Measurements from ENCODE around the gene HOXB7. TPM values are rescaled to one million over a fixed set of nuclear protein-coding genes. Genes with fewer than 3 reads are reported as not detected.

HOXB7 gene
- total RNA-seq, 1 experiment from 2014 or later = 9.1 TPM

DNA sequence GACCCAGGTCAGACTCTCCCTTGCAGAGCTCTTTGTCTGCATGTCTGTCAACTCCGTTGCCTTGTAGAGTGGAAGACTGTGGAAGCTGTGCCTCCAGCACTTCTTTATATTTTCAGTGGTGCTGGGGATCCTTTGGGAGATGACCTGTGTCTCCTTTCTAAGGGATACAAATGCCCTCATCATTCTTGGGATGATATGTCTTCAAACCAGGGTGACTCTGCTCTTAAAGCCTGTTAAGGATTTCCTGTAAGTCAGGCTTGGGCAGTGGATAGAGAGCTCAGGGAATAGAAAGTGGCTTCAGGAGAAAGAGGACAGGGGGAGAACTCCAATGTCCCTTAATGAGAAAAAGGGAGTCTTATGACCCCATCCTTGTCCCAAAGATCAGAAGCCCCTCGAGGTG is 22.3 kb downstream of the HOXB7 start:
- in situ Hi-C loops (cut with HindIII; ENCODE audit: low sequenced_read_pairs) = no loop called here
- no peak for DNase-seq (ENCODE audit: low spot score)

DNA sequence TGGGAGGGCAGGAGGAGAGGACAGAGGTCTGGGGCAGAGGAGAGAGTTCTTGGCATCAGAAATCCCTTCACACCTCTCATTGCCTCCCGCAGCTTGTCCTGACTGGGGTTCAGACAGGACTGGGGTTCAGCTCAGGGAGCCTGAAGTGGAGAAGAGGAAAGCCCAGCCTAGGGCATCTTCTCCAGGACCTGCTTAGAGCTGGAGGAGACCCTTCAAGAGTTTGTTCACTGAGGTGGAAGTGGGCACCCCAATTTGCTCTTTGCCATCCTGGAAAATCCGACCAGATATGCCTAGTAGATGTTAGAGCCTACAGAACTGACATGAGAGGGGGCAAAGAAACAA is 22.8 kb downstream of the HOXB7 start:
- in situ Hi-C loops (cut with HindIII; ENCODE audit: low sequenced_read_pairs) = no loop called here
- DNase-seq (ENCODE audit: low spot score) = no peak

DNA sequence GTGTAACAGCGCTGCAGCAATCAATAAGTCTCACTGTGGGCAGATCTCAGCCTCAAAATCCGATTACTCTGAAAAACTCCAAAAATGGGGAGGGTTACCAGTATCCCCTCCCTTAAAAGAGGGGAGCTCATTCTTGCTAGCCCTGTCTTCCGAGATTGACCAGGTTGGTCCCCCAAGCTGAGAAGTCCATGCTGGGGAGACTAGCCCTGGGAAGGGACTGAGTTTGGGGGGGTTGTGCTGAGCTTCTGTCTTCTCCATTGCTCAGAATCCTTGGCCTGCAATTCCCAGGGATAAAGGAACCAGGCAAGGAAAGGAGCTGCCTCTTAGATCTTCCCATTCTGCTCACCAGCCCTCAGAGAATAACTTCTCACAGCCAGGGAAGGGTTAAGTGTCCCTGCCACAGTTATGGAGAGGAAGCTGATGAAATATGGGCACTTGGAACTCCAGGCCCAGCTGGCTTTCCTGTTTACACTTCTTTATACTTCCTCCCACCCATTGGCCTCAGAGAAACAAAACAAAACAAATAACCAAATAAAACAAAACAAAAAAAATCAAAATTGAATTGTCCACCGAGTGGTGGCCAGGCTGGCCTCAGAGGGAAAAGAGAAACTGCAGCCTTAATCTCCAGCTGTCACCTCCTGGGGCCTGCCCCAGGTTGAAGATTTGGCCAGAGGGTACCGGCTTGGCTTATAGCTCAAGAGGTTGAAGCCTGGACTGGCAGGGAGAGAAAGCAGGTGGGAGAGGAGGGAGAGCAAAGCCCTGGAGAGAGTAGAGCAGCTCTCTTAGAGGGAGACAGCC is 23.3 kb downstream of the HOXB7 start:
- in situ Hi-C loops (cut with HindIII; ENCODE audit: low sequenced_read_pairs) = no loop called here
- DNase-seq (ENCODE audit: low spot score) = no peak

DNA sequence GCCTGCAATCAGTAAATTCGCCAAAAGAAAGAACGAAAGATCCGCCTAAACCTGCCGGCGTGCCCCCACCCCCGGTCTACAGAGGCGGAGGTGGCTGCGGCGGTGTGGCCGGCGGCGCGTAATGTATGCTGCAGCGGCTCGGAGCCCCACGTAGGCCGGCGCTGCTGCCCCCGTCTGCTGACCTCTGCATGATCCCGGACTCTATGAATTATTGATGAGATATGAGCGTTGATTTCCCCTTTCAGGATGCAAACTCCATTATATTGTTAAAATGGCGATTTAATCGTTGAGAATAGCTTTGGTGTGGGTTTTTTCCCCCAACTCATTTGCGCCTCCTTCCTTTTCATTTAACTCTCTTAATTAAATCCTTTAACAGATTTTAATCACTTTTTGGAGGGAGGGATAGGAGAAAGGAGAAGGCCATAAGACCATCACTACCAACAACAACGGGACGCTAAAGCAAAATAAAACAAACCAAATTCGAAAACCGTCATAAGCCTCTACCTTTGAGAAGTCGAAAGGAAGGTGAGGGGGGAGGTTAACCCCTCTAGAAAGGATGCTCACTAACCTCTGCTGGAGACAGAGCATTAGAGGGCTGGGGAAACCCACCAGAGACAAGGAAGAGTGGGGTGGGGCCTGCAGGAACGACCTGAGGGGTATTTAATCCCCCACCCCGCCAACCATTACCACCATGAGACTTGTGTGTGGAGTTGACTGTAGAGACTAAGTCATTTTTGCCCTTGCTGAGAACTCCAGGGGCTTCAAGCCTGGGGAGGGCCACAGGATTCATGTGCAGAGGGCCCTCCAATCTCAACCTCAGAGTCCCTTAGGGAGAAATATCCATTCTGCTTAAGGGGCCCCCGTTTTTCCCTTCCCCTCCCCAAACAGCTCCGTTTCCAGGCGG is 24.2 kb downstream of the HOXB7 start:
- DNase-seq (ENCODE audit: low spot score) = no peak
- in situ Hi-C loops (cut with HindIII; ENCODE audit: low sequenced_read_pairs) = no loop called here

DNA sequence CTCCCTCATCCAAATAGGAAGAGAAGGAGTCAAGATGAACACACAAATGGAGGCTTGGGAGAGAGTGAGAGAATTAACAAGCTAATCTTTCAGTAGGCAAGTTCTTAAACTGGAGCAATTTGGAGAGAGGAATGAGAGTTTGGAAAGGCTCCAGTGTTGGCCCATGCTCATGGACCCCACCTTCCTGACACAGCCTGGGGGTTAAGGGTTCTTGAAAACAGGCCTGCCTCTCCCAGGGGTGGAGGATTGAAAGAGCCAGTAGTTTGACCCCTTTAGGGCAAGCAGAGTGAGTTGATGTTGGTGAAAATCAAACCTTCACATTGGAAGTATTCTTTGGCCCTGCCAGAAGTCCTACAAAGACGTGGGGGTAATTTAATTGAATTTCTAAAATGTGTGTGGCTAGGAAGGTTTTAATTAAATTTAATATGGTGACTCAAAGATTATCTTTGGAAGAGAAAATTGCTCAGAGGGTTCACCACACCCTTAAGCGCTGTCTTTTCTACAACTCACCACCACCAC is 26.5 kb downstream of the HOXB7 start:
- DNase-seq (ENCODE audit: low spot score) = no peak
- in situ Hi-C loops (cut with HindIII; ENCODE audit: low sequenced_read_pairs) = no loop called here

DNA sequence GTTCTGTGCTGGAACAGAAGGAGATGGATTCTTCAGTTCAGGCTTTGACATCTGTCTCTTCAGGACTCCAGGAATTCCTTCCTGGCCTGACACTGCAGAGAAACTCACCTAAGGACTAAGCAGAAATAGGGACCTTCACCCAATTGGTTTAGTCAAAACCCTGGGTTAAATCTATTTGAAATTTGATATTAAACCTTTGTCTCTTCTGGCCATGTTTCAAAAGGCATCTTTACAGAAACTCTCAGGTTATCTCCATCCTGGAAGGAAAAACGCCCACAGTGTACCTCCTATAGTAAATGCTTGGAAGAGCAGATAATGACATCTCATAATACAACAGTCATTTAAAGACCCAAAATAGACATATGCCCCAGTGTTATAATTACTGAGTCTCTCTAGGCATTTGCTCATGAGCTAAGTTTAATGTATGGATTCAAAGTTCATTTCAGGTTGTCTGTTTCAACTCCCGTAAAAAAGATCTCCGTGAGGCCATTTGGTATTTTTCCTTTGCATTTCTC is 27.1 kb downstream of the HOXB7 start:
- in situ Hi-C loops (cut with HindIII; ENCODE audit: low sequenced_read_pairs) = no loop called here
- no peak for DNase-seq (ENCODE audit: low spot score)

DNA sequence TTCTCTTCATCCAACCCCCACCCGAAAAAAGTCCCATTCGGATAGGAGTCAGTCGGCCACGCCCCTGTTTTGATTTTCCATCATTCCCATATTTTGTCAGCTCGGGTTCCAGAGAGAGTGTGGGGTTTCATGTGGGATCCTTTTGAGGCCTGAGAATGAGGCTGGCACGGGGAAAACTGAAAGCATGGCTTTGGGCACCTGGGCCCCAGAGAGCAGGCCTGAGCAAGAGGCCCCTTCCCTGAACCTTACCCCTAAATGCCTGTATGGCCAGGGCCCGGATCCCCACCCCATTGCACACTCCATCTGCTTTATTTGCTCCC is 28.1 kb downstream of the HOXB7 start:
- in situ Hi-C loops (cut with HindIII; ENCODE audit: low sequenced_read_pairs) = no loop called here
- no peak for DNase-seq (ENCODE audit: low spot score)

DNA sequence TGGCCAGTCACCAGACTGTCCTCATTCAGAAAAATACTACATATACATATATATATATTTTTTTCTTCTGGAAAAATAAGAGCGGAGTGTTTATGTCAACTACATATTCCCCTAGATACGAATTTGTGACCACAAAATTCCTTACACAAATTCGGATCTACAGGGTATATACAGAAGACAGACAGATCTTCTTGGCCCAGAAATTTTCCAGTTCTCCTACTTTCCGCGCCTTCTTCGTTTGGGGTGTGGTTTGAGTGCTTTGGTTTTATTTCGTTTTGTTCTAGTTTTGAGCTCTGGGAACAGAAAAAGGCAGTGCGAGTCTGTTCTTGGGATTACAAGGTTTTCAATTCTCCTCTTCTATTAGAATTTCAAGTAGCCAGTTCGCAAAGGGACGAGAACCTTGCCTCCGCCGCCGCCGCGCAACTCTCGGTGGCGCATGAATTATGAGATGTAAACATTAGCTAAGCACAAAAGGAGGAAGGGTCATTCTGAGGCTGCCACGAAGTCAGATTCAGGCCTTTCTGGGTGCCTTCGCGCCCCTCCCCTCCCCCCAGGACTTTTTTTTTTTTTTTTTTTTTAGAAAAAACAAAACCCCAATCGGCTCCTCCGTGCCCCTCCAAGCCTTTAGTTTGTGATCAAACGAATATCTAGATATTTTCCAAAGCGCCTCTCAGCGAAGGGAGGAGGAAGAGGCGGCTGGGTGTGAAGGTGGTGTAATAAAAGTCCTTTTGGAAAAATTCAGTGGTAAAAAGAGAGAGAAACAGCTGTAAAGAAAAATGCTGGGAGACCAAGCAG is 30.9 kb downstream of the HOXB7 start:
- in situ Hi-C loops (cut with HindIII; ENCODE audit: low sequenced_read_pairs) = no loop called here
- no peak for DNase-seq (ENCODE audit: low spot score)

DNA sequence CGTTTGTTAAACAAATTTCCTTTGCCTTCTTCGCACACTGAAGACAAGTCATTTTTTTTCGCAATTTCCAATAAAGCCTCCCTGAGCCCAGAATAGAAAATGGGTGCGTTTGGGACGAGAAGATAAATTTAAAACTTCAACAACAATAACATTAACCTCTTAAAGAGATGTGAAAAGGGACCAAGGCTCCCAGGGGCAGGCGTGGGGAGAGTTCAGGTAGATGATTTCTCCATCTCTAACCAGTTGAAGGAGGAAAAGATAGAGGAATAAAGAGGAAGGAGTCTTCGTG is 31.4 kb downstream of the HOXB7 start:
- in situ Hi-C loops (cut with HindIII; ENCODE audit: low sequenced_read_pairs) = no loop called here
- DNase-seq (ENCODE audit: low spot score) = no peak

DNA sequence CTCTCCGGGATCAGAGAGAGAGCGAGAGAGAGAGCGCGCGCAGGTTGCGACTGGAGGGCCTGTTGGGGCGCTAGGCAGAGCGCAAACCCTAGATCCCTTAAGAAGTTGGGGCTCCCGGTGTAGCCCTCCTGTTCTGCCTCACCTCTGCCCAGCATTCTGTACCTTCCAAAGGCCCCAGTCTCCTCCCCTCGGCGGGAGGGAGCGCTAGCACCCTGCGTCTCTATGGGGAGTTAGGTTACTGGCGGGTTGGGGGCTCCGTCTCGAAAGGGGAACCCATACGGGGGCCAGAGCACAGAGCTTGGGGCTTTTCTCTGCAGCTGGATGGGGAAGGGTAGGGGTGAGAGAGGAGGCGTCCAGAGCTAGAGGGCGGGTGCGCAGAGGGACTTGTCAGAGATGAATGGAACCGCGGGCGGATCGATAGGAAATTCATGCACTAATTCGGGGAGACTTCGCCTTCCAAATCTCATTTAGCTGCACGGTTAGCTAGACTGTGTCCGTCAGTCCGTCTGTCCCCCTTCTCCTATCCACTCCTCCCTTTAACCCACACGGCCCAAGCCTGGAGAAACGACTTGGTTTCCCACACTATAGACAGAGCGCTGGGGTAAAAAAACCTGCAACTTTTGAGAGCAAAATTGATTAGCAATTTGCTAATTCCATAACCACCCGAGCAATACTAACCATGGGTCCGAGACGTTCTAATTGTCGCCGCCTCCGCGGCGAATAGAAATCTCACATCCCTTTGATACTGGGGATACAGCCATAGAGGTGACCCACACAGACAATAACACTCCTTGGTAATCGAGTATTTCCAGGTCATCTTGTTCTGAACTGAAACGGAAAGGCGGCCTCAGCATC is 32.0 kb downstream of the HOXB7 start:
- no peak for DNase-seq (ENCODE audit: low spot score)
- in situ Hi-C loops (cut with HindIII; ENCODE audit: low sequenced_read_pairs) = no loop called here

DNA sequence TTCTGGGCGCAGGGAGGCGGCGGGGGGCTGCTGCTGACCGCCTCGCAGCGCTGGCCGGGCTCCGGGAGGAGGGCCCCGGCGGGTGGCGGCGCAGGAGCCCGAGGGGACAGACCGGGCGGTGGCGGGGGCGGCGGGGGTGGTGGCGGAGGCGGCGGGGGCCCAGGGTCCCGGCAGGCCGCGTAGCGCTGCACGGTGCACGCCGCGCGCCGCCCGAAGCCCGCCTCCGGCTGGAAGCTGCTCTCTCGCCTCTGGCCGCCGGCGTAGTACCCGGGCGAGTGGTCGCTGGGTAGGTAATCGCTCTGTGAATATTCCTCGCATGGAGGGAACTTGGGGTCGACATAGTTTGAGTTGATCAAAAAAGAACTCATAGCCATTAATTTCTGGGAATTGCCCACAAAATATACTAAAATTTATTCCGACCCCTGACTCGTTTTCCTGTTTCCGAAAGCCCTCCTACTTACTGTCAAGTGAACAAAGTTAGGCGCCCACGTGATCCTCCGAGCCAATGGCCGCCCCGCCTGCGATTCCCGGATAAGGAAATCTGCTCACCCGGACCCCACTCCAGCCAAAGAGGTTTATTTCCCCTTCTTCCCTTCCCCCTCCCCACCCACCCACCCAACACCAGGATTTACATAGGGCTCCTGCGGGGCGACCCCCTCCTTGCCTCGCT is 32.7 kb downstream of the HOXB7 start, which contains the start of gene HOXB4:
HOXB4 (minus strand) TSS at position 405 of the 670 bp plus-strand sequence; CDS start at position 374, 31 bp downstream.
- no peak for DNase-seq (ENCODE audit: low spot score)
- in situ Hi-C loops (cut with HindIII; ENCODE audit: low sequenced_read_pairs) = no loop called here

DNA sequence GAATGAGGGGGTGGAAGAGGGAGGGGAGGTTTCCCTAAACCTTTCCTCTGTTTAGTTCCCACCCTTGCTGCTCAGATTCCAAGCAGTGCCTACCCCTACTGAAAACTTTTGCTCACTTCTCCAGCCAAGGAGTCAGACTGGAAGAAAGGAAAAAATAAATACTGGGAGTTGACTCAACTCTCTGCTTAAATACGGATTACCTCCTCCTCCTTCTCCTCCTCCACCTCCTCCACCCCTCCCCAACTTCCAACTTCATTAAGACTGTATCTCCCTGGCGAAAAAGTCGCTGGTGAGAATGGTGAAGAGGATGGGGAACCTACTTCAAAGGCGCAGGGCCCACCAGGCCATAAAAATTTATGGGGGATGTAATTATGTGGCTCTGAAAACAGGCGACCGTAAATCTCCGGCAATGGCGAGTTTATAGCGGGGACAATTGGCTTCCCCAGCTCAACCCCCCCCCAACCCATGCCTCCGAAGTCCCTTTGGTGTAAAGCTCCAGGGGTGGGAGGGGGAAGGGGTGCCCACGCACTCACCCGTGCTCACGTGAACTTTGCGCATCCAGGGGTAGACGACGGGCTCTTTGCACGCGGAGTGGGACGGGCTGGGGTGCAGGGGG is 33.4 kb downstream of the HOXB7 start:
- DNase-seq (ENCODE audit: low spot score) = no peak
- in situ Hi-C loops (cut with HindIII; ENCODE audit: low sequenced_read_pairs) = no loop called here

DNA sequence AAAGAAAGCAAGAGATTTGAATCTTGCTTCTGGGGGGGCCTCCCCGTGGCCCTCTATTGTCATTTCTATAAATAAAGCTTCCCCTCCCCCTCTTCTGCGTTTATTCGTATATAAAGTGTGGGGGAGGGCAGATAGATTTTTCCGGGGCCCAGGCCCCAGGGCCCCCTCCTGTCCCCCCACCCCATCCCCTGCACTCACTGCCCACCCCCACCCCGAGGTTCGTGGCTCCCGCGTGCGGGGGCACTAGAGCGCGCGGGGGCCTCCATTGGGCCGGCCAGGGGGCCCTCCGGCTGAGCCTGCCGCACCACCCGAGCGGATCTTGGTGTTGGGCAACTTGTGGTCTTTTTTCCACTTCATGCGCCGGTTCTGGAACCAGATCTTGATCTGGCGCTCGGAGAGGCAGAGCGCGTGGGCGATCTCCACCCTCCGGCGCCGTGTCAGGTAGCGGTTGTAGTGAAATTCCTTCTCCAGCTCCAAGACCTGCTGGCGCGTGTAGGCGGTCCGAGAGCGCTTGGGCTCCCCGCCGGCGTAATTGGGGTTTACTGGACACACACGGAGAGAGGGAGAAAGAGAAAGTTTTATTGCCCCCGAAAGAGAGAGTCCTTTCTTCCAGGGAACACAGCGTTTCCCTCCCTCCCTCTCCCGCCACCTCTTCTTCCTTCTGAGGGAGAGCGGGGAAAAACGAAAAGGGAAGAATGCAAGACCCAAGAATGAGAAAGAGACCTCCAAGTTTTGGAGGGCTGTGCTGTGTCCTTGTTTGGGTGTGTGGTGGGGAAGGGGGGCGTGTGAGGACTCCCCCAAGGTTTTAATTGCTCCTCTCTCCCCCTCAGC is 34.1 kb downstream of the HOXB7 start:
- in situ Hi-C loops (cut with HindIII; ENCODE audit: low sequenced_read_pairs) = no loop called here
- DNase-seq (ENCODE audit: low spot score) = no peak

DNA sequence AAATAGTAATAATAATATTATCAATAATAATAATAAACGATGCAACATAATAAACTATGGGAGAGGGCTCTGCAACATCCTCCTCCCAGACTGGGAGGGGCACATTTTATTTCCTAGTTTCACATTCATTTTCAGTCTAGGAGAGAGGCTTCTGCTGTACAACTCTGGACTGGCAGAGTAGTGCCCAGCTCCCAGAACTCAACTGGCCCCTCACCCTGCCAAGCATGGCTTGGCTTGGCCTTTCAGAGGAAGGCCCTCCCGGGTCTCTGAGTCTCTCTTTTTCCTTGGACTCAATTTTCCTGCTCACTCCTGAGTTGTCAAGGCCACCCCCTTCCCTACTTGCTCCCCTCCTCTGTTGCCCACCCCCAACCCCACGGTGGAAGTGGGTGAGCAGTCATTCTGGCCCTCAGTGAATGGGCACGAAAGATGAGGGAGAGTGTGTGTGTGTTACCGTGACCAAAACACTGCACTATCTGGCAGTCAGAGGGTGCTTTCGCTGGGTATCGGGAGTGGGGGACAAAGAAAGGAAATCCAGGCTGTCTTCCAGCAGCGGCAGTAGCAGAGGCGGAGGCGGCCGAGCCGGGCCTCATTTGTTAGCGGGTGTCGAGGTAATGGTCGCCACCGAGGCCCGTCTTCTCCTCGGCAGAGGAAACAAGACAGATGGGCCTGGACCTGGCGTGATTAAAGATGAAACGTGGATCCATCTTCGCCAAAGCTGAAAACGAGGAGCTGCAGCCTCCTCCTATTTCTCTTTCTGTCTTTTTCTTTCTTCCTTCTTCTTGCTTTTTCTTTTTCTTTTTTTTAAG is 34.9 kb downstream of the HOXB7 start:
- in situ Hi-C loops (cut with HindIII; ENCODE audit: low sequenced_read_pairs) = no loop called here
- no peak for DNase-seq (ENCODE audit: low spot score)

DNA sequence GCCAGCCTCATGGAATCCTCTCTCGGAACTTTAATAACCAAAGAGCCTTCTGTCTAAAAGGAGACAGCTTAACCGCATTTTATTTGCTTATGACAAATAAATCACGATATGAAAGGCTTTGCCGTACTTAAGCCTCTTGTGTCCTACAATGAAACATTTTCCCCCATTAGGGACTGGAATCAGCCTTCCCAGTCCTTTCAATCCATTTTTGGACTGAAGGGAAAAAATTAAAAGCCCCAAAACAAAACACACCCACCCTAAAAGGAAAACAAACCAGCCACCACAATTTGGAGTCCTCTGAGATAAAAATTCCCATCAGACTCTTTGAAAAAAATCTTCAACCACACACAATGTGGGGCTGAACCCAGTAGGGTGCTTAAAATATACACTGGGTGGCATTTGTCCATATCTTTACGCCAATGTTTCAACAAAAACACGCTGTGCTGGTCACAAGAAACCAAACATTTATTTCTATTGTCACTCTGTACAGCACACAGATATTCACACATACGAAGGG is 35.7 kb downstream of the HOXB7 start:
- DNase-seq (ENCODE audit: low spot score) = no peak
- in situ Hi-C loops (cut with HindIII; ENCODE audit: low sequenced_read_pairs) = no loop called here

DNA sequence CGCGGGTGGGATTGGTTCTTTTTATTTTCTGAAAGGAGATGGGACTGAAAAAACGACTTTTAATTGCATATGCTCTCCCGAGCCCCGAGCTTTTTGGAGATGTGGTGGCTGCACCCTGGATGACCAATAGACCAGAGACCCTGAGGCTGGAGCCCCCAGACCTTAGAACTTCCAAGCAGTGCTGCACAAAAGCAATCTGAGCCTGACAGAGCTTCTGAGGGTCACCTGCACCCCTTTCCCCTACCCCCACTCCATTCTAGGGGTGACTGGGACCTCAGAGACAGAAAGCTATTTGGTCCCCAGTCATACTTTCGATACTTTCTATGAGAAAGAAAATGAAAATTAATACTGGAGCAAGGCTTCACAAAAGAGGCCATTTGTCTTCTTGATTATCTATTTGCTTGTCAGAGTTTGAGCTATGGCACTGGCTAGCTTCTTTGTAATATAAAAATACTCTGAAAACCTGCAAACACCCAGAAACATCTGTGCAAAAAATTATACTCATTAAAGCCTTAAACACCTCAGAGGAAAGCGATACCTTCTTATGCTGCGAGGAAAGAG is 36.2 kb downstream of the HOXB7 start:
- in situ Hi-C loops (cut with HindIII; ENCODE audit: low sequenced_read_pairs) = no loop called here
- no peak for DNase-seq (ENCODE audit: low spot score)

All from G401 (cell line).